NCI-H510A (cell line): ENCODE results near the gene ATPAF2.
A peak's percentile ranks its signal among the peaks of the same experiment; 100 is the strongest.
"Not testable (repeated sequence)": the region's sequence is repeated elsewhere in the genome, so short reads cannot be mapped to it uniquely, and the experiment has no call there.

ENCODE experiments used
- DNase-seq: peaks from one replicate; lab custom pipeline; 2025; lab: John Stamatoyannopoulos, UW

Gene ATPAF2

GRCh38 chr17:18009609-18010420 lies 29.2 kb downstream of the ATPAF2 start:
- no peak for DNase-seq

- DNase-seq: no peak
Measured at GRCh38 chr17:18008496-18009268, 30.3 kb downstream of the ATPAF2 start.

GRCh38 chr17:18006495-18007239 lies 32.3 kb downstream of the ATPAF2 start:
- no peak for DNase-seq

DNA sequence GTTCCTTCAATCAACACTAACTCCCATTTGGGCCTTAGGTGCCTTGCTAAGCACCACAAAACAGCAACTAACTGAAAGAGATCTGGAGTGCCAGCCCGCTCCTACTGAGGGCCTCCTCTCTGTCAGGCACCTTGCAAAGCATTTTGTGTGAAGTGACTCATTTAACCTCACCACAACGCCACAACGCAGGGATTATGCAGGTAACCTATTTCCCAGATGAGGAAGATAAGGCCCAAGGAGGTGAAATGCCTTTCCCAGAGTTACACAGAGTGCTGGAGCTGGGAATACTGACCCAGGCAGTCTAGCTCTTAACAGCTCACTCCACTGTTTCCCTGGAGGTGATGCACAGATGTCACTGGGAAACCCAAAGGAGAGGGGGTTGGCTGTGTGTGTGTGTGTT lies 33.5 kb downstream of the ATPAF2 start:
- no peak for DNase-seq

- peak; percentile 28 for DNase-seq
Measured at GRCh38 chr17:18004884-18005305, 34.1 kb downstream of the ATPAF2 start.

DNA sequence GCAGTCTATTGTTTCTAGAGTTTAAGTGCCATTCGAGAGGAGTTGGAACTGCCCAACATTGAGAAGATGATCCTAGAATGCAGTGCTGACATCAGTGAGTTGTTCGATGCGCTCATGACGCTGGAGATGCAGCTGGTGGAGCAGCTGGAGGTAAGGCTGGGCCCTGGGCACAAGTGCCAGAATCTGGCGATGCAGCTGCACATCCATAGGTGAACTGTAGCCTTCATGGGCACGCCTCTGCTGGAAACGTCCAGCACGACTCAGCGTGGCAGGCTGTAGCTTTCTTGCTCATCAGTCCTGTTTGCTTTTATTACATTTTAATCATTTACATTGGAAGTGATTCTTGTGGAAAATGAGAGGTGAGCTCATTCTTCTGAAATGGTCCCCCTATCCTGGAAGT lies 34.6 kb downstream of the ATPAF2 start:
- peak; percentile 62 for DNase-seq

DNA sequence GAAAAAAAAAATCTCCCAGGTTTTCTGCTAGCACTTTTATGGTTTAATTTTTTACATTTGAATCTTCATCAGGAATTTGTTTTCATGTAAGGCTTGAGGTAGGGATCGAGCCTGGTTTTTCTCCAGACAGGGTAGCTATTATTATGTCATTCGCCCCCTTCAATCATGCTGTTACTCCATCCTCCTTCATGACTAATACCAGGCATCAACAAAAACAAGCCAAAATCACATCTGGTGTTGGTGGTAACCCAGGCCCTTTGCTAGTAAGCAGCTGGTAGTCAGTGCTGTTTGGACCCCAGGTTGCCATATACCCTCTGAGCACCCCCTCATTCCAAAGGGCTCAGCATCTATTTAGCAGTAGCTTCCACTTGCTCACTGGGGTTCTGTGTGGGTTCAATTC lies 36.8 kb downstream of the ATPAF2 start:
- DNase-seq: no peak

GRCh38 chr17:18000030-18000408 lies 38.9 kb downstream of the ATPAF2 start:
- DNase-seq: no peak

DNA sequence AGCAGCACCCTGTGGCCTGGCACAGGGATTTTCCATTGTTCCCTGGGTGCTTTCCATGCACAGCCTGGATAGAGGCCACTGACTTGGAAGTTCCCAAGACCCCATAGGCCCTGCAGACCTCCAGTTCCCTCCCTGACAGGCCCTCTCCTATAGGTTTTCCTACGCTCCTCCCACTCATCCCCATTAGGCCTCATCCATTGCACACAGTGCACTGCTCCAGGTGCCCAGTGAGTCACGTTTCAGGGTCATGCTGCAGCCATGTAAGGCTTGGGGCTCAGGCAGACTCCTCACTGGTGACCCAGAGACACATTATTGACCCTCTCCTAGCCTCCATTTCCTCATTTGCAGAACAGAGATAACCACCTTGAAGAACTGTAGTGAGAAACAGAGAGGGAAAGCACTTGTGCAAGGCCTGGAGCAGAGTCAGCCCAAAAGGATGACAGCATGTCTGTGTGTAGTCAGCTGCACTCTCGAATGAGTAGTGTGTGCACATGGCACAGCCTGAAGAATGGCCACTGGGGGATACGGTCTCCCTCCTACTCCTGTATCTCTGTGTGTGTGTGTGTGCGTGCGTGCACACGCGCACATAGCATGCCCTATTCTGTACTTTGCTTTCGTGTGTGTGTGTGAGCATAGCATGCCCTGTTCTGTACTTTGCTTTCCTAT lies 39.5 kb downstream of the ATPAF2 start:
- peak; percentile 9 for DNase-seq

DNA sequence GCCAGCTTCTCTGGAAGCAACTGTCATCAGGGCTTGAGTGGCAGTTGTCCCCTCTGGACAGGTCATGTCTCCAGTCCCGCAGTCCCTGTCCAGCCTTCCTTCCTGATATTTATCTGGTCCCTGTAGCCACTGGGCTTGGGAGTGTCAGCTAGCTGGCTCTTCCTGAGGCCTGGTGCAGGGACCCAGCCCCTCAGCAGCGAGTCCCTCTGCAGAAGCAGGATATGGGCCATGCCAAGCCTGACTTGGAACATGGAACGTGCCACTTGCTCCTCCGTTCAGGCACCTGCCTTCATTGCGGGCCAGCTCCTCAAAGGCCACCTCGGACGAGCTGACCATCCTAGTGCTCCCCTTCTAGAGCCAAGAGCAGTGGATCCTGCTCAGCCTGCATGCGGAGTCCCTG lies 40.0 kb downstream of the ATPAF2 start:
- no peak for DNase-seq

- DNase-seq: not testable (repeated sequence)
Measured at GRCh38 chr17:17995887-17996286, 43.1 kb downstream of the ATPAF2 start.

- DNase-seq: peak; percentile 8
Measured at GRCh38 chr17:17994271-17995069, 44.5 kb downstream of the ATPAF2 start.

GRCh38 chr17:17993852-17994251 lies 45.1 kb downstream of the ATPAF2 start:
- DNase-seq: no peak

DNA sequence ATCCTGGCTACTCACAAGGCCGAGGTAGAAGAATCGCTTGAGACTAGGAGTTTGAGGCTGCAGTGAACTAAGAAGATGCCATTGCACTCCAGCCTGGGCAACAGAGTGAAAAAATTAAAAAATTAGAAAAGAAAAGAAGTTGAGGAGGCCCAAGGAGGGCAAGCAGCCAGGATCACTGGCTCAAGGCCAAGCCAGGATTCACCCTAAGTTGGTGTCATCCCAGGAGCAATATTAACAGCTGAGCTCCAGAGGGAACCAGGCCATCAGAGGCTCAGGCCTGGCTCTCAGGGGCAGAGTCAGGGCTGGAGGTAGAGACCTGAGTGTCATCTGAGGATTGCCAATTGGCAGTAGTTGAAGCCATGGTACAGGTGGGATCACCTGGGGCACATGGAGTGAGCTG lies 45.6 kb downstream of the ATPAF2 start:
- no peak for DNase-seq

GRCh38 chr17:17990282-17990681 lies 48.7 kb downstream of the ATPAF2 start:
- no peak for DNase-seq

DNA sequence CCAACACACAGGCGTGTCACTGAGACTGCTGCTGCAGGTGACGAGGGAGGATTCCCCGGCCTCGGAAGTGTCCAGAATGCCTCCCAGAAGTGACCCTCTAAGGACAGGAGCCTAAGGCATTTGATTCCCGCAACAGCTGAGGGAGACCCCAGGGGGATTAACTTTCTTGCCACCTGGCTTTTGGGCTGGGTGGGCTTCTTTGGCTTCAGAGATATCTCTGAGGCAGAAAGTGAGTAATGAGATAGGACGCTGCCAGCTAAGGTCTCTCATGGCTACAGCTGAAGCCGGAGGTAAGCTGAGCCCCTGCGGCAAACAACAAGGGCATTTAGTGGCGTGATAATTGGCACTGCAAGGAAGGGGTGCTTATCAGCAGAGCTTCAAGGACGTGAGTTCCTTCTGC lies 49.4 kb downstream of the ATPAF2 start:
- DNase-seq: no peak

DNA sequence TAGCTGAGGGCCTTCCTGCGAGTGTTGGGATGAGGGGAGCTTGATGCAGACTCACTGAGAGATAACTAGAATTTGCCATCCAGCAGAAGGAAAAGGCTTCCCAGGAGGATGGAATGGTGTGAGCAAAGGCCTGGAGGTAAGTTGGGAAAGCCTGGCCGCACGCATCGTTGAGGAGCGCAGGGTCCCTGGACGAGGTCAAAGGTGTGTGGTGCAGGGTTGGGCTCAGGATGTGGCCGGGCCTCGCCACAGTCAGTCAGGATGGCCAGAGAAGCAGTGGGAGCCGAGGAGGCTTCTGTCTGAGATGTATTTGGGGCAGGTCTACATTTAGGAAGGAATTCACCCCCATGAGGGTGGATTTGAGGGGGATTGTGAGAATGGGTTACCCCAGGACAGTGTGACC lies 49.9 kb downstream of the ATPAF2 start:
- no peak for DNase-seq

- no peak for DNase-seq
Measured at GRCh38 chr17:17988427-17988945, 50.5 kb downstream of the ATPAF2 start.

GRCh38 chr17:17987901-17988300 lies 51.1 kb downstream of the ATPAF2 start:
- peak; percentile 57 for DNase-seq

DNA sequence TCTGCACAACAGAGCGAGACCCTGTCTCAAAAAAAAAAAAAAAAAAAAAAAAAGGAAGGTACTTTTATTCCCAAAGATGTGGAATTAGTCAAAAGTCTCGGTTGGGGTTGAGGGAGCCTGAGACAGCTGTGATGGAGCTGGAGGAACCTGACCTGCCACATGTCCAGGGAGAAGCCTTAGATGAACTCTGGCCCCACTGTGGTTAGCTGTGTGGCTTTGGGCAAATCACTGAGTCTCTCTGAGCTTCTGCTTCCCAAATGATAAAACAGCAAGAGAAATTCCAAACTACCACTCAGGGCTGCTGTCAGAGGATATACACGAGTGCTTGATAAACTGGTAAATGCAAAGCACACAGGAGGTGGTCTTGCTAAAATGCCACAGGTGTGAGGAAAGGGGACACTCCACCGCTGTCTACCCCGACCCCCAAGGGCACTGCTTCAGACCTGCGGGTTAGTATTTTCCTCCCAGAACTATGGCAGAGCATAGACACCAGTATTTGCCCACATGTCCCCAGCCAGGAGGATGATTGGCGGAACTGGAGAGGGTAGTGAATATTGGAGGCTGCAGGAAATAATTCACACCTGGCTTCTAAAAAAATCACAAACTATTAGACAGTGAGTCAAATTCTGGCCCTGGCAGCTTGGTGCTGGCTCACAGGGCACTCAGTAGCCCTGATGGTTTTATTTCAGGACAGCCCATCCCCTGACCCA lies 51.6 kb downstream of the ATPAF2 start:
- no peak for DNase-seq
